ENCODE data around the gene FAM163B. TPM values are rescaled to one million over a fixed set of nuclear protein-coding genes. Genes with fewer than 3 reads are reported as not detected.

FAM163B gene
- total and polyA plus RNA-seq, 9 of the 15 experiments (the other 6 are each of a cell fraction or from before 2014, with no cell fraction given): not detected

GRCh38 chr9:133612051-133612450 is 2.9 kb upstream of the FAM163B start:
- ATAC-seq (no peak), FAIRE-seq (no peak), DNase-seq (ENCODE audit: extremely low read depth in 1 of 4, low spot score in 3 of 4) (no peak)
- Histone ChIP-seq H3K36me3 (ENCODE audit: control insufficient read depth, insufficient read depth, low read length) (no peaks in the 10 kb centered on the region), H3K9ac (ENCODE audit: insufficient read depth in 1 of 2, low read depth in 2 of 2, low read length in 2 of 2) (no peak overlapping the region), H3K9me3 (replicated peaks; ENCODE audit: control insufficient read depth, insufficient read depth, low read depth, low read length) (no peaks in the 10 kb centered on the region), H3K27ac (ENCODE audit: extremely low read depth, low read depth, low read length) (no peak overlapping the region), H3K9me1 (ENCODE audit: control insufficient read depth, insufficient read depth, low read length) (no peaks in the 10 kb centered on the region), H3K4me2 (ENCODE audit: insufficient read depth, low read length) (no peak overlapping the region), H4K20me1 (replicated peaks; ENCODE audit: control insufficient read depth, insufficient read depth, low read length) (peaks cover 22% of the 10 kb centered on the region), H3K27me3 (ENCODE audit: control insufficient read depth in 2 of 2, insufficient read depth in 2 of 2, low read length in 2 of 2) (peaks cover 11 to 48% of the 10 kb centered on the region in 2 experiments; a peak in 4 of 5 replicates), H3K4me3 (no peak overlapping the region), H3K4me1 (replicated peaks in 1 of 2; ENCODE audit: control insufficient read depth in 2 of 2, insufficient read depth in 2 of 2, low read length in 2 of 2) (peaks cover 0 to 9% of the 10 kb centered on the region in 2 experiments; a peak in 2 of 5 replicates), H3K79me2 (ENCODE audit: control insufficient read depth, insufficient read depth, low read length) (no peaks in the 10 kb centered on the region), H2AFZ (ENCODE audit: low read depth, low read length) (no peak overlapping the region)
- ChIA-PET CTCF (ENCODE audit: low intra/inter-chr PET ratio) (no interaction called here), POLR2A (no interaction called here)
- under 1% methylated on average over 9 of the region's 9 CpGs for whole genome bisulfite sequencing (ENCODE audit: insufficient coverage, low coverage, missing lambda C conversion rate)
- no TSS peak for BruUV-seq (replicated peaks)
- intact Hi-C loops (cut with micrococcal nuclease): no loop called here
- in situ Hi-C loops (cut with MboI): no loop called here
- TF ChIP-seq CBX2 (IDR thresholded peaks at IDR 0.05; ENCODE audit: insufficient read depth, low read length, poor library complexity, severe bottlenecking): no peak
- no peak for TF ChIP-seq SAFB2 (IDR thresholded peaks at IDR 0.05; ENCODE audit: borderline replicate concordance, low read depth, low read length, severe bottlenecking)
- TF ChIP-seq RB1 (IDR thresholded peaks at IDR 0.05; ENCODE audit: low read depth): no peak
- no peak for TF ChIP-seq MYBL2 (IDR thresholded peaks at IDR 0.05; ENCODE audit: low read depth)
- no peak for TF ChIP-seq MYBL2 (CRISPR knock-in tag; IDR thresholded peaks at IDR 0.05; ENCODE audit: borderline replicate concordance)
- TF ChIP-seq ZNF408 (CRISPR knock-in tag; IDR thresholded peaks at IDR 0.05; ENCODE audit: low read depth): no peak
- TF ChIP-seq SAFB (IDR thresholded peaks at IDR 0.05; ENCODE audit: borderline replicate concordance, low read depth, low read length): no peak
- TF ChIP-seq RHOXF2B (CRISPR knock-in tag; conservative IDR thresholded peaks at IDR 0.05): no peak
- TF ChIP-seq BRD4 (IDR thresholded peaks at IDR 0.05): no peak
- TF ChIP-seq, protein P1, sequence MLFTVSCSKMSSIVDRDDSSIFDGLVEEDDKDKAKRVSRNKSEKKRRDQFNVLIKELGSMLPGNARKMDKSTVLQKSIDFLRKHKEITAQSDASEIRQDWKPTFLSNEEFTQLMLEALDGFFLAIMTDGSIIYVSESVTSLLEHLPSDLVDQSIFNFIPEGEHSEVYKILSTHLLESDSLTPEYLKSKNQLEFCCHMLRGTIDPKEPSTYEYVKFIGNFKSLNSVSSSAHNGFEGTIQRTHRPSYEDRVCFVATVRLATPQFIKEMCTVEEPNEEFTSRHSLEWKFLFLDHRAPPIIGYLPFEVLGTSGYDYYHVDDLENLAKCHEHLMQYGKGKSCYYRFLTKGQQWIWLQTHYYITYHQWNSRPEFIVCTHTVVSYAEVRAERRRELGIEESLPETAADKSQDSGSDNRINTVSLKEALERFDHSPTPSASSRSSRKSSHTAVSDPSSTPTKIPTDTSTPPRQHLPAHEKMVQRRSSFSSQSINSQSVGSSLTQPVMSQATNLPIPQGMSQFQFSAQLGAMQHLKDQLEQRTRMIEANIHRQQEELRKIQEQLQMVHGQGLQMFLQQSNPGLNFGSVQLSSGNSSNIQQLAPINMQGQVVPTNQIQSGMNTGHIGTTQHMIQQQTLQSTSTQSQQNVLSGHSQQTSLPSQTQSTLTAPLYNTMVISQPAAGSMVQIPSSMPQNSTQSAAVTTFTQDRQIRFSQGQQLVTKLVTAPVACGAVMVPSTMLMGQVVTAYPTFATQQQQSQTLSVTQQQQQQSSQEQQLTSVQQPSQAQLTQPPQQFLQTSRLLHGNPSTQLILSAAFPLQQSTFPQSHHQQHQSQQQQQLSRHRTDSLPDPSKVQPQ (CRISPR knock-in tag; IDR thresholded peaks at IDR 0.05; ENCODE audit: borderline replicate concordance): no peak
- no peak for TF ChIP-seq NUFIP1 (IDR thresholded peaks at IDR 0.05; ENCODE audit: partially characterized antibody)
- no peak for TF ChIP-seq PPARD (CRISPR knock-in tag; IDR thresholded peaks at IDR 0.05)
- TF ChIP-seq LEF1 (IDR thresholded peaks at IDR 0.05): no peak
- no peak for TF ChIP-seq ZNF23 (CRISPR knock-in tag; IDR thresholded peaks at IDR 0.05)
- no peak for TF ChIP-seq NEUROD1 (IDR thresholded peaks at IDR 0.05; ENCODE audit: borderline replicate concordance, low read depth, low read length, partially characterized antibody)
- no peak for TF ChIP-seq HCFC1 (IDR thresholded peaks at IDR 0.05; ENCODE audit: low read depth, low read length)
- TF ChIP-seq HES1 (IDR thresholded peaks at IDR 0.05; ENCODE audit: low read depth): no peak
- TF ChIP-seq MNT (conservative IDR thresholded peaks at IDR 0.05): no peak
- TF ChIP-seq RFX1 (IDR thresholded peaks at IDR 0.05): no peak

Data from K562 (cell line).